CD4-positive, alpha-beta T cell treated with Interleukin-6 at 100 ng/mL for 8 hours (primary cell): ENCODE data around the gene VPS39.

Experiments
- DNase-seq: peaks from one replicate; pipeline ENCODE4 v3.0.0-alpha.2; 2020; ENCODE audit warnings: mixed read lengths, low spot score

Gene VPS39

GRCh38 chr15:42159381-42160015 is 48.6 kb downstream of the VPS39 start:
- no peak for DNase-seq

DNA sequence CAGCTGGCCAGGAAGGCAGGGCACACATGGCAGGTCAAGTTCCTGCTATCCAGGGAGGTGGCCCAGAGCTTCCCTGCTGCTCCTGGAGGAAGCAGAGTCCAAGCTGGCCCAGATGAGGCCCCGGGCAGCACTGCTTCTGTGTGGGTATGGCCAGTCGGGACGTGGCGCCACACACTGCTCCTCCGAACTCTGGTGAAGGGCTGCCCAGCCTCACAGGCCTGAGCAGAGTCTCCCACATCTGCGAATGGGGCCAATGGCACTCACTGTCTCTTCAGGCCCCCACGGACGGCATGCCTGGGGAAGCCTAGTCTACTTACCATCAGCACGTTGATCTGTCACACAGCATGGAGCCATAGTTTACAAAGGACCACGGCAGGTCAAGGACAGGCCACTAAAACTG is 49.2 kb downstream of the VPS39 start:
- no peak for DNase-seq

GRCh38 chr15:42157981-42158765 is 49.9 kb downstream of the VPS39 start:
- DNase-seq, result no peak

DNA sequence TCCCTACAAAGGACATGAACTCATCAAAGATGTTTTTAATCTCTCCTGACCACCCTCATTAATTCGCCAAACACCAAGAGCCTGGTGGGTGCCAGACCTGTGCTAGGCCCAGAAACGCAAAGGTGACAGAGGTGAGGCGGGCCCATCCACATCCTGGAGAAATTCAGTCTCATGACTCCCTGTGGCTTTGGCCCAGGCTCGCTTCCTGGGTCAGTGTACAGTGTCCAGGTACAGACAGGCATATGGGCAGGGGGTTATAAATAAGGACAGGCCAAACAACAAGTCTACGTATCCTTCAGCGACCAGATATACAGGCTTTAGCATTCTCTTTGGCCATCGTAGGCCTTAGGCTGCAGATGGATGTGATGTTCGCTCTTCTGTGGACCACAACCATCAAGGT is 50.7 kb downstream of the VPS39 start:
- DNase-seq, result no peak

- DNase-seq, result no peak
These were observed 51.7 kb downstream of the VPS39 start, which contains the start of gene PLA2G4F for GRCh38 chr15:42156243-42156922. TSS of gene PLA2G4F (minus strand) at chr15:42156636. CDS start at chr15:42156549, 87 bp downstream.

DNA sequence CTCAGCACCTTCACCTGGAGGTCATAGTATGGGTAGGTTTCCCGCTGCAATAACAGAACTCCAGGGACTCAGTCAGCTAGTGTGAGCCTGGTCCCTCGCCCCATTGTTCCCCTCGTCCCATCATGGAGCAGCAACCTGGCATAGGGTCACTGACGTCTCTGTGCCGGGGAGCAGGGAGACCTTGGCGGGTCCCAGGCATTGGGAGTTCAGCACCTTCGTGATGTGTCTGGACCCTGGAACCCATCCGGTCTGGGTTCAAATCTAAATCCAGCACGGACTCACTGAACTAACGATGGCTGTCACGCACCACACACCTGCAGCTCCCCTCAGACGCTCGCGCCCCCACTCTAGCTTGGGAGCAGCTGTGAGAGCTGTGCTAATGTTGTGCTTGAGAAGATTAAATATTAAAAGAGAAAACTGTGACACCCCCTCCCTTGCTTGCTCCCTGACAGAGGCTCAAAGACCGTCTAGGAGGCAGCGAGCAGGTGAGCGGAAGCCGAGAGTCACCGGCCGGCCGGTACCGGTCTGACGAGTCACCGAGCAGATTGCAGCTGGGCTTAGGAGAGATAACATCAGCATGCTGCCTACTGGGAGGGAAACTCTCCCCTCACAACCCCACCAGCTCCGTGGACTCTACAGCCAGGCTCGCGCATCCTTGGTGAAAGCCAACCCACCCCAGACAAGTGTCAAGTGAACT is 52.4 kb downstream of the VPS39 start:
- DNase-seq, result no peak

DNA sequence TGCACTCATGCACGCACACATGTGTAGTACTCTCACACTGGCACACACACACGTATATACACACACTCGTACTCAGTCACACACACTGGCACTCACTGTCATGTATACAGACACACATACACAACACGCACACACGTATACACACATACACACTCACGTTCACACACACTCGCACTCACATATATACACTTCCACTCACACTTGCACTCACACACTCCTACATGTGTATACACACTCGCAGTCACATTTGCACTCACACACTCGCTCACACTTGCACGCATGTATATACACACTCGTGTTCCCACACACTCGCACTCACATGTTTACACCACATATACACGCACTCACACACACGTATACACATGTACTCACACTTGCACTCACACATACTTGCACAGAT is 53.1 kb downstream of the VPS39 start:
- no peak for DNase-seq

GRCh38 chr15:42154212-42154941 is 53.7 kb downstream of the VPS39 start:
- DNase-seq, result no peak

DNA sequence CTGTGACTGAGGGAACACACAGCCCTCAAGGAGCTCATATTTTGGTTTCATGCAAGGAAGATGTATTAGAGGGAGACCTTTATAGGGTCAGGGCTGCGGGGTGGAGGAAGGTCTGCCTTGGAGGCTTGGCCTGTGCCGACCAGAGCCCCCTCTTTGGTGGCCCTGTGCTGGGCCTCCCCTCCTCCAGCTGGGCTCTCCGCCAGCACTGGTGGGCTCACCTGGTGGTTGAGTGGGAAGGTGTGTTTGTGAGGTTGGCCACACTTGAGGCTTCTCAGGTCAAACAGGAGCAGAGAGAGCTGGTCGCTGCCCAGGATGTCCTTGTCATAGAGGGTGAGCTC is 54.3 kb downstream of the VPS39 start:
- DNase-seq, result no peak

GRCh38 chr15:42152921-42153698 is 55.0 kb downstream of the VPS39 start:
- no peak for DNase-seq

DNA sequence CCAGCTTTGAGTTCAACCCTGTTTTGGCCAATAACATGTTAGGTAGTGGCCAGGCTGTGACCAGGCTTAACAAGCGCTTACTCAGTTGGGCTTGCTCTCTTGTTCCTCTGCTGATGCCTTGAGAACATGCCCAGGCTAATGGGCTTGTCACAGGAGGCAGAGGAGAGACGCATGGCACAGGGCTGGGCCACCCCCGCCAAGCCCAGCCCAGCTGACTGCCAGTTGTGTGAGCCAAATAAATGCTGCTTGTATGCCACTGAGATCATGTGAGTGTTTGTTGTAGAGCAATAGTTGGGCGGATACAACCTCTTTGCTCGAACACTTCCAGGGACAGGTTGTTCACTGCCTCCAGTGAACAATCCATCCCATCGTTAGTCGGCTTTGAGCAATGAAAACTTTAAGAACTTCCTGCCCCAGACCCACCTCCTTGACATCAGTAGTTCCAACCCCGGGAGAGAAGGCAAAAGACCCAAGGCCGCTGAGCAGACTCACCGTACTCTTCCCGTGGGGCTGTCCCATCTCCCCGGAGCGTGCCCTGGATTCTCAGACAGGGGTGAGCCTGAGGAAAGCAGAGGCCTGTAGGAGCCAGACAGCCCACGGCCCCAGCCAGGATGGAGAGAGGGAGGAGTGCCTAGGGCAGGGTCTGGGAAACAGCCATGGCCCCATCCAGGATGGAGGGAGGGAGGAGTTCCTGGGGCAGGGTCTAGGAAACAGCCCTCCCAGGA is 55.7 kb downstream of the VPS39 start:
- DNase-seq, result no peak

DNA sequence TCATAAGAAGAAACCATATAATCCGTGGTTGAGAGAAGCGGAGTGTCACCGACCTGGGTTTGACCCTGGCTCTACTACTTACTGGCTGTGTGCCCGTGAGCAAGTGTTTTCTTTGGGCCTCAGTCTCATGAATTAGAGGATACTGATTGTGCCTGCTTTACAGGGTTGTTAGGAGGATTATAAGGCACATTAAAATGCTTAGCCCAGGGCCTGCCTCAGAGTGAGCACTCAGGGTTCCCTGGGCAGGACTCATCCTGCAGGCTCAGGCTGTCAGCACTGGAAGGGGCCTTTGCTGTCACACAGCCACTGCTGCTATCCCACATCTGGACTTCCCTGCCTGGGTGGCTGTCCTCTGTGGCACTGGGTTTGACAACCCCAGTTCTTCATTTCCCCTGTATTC is 56.4 kb downstream of the VPS39 start:
- no peak for DNase-seq

DNA sequence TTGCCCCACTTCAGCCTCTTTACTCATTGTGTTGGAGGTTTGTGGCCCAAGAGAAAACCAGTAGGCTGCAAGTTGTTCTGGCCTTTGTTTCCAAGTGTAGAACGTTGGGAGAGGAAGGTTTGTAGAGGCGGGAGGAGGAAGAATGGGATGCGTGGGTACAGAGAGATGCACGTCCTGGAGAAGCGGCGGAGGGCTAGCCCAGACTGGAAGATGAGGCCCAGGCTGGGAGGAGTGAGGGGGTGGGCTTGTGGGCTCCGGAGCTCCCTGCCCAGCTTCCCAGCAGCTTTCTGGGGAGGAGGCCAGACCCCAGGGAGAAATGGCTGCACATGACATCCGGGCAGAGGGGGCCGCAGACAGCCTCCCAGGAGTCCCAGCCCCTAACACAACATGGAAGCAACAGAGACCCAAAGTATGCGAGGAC is 57.0 kb downstream of the VPS39 start:
- no peak for DNase-seq

- DNase-seq, result no peak
These were observed 57.7 kb downstream of the VPS39 start for GRCh38 chr15:42150219-42150970.

- DNase-seq, result no peak
These were observed 58.4 kb downstream of the VPS39 start for GRCh38 chr15:42149493-42150218.

DNA sequence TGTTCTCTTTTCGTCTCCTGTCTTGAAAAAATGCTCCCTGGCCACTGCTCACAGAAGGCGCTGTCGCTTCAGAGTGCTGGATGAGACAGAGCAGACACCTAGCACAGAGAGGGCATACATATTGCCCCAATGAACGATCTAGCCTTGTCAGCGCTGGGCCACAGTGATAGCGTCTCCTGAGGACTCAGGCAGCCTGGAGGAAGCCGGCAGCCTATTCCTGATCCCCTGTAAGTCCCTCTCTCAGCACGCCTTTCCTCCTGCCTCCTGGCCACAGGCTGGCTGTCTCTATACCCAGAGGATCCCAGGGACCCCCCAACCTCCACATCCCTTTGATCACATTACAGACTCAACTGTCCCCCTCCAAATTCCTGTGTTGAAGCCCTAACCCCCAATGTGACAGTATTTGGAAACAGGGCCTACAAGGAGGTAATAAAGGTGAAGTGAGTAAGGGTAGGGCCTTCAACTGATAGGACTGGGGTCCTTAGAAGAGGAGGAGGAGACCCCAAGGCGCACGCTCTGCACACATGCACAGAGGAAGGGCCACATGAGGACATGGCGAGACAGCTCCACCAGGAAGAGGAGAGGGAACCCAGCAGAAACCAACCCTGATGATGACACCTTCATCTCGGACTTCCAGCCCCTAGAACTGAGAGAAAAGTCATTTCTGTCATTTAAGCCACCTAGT is 59.2 kb downstream of the VPS39 start:
- no peak for DNase-seq

- no peak for DNase-seq
These were observed 60.7 kb downstream of the VPS39 start for GRCh38 chr15:42147431-42147735.
